Measurements from ENCODE around the gene ARPC5L.
"Not testable (repeated sequence)": the region's sequence is repeated elsewhere in the genome, so short reads cannot be mapped to it uniquely, and the experiment has no call there.

The ARPC5L gene

GRCh38 chr9:124861342-124862229 is at the start of gene ARPC5L, which contains the start of gene RPL35:
Gene ARPC5L (plus strand): TSS chr9:124862130. CDS start chr9:124869291, 7,161 bp downstream.
Gene RPL35 (minus strand): TSS chr9:124861957. CDS start chr9:124861912, 45 bp downstream.
- DNase-seq (ENCODE audit: low read depth), result peak; percentile 95

GRCh38 chr9:124812441-124812876 is 49.5 kb upstream of the ARPC5L start:
- DNase-seq (ENCODE audit: low read depth), result no peak

GRCh38 chr9:124813041-124813440 is 48.9 kb upstream of the ARPC5L start:
- DNase-seq (ENCODE audit: low read depth), result no peak

GRCh38 chr9:124813501-124814163 is 48.3 kb upstream of the ARPC5L start:
- DNase-seq (ENCODE audit: low read depth), result no peak

GRCh38 chr9:124814164-124814535 is 47.8 kb upstream of the ARPC5L start:
- DNase-seq (ENCODE audit: low read depth), result no peak

GRCh38 chr9:124815601-124816000 is 46.3 kb upstream of the ARPC5L start:
- DNase-seq (ENCODE audit: low read depth), result no peak

- no peak for DNase-seq (ENCODE audit: low read depth)
Observed at GRCh38 chr9:124818431-124819281, 43.3 kb upstream of the ARPC5L start.

GRCh38 chr9:124820698-124821623 is 41.0 kb upstream of the ARPC5L start:
- no peak for DNase-seq (ENCODE audit: low read depth)

- DNase-seq (ENCODE audit: low read depth), result no peak
Observed at GRCh38 chr9:124828489-124829333, 33.2 kb upstream of the ARPC5L start.

GRCh38 chr9:124829334-124829669 is 32.6 kb upstream of the ARPC5L start:
- no peak for DNase-seq (ENCODE audit: low read depth)

GRCh38 chr9:124830593-124830992 is 31.3 kb upstream of the ARPC5L start:
- no peak for DNase-seq (ENCODE audit: low read depth)

GRCh38 chr9:124831642-124832364 is 30.1 kb upstream of the ARPC5L start:
- DNase-seq (ENCODE audit: low read depth), result no peak

- DNase-seq (ENCODE audit: low read depth), result no peak
Observed at GRCh38 chr9:124834591-124834990, 27.3 kb upstream of the ARPC5L start.

- no peak for DNase-seq (ENCODE audit: low read depth)
Observed at GRCh38 chr9:124835026-124835557, 26.8 kb upstream of the ARPC5L start.

GRCh38 chr9:124838132-124838531 is 23.8 kb upstream of the ARPC5L start:
- DNase-seq (ENCODE audit: low read depth), result not testable (repeated sequence)

- not testable (repeated sequence) for DNase-seq (ENCODE audit: low read depth)
Observed at GRCh38 chr9:124838567-124839275, 23.2 kb upstream of the ARPC5L start.

GRCh38 chr9:124839612-124840299 is 22.2 kb upstream of the ARPC5L start:
- DNase-seq (ENCODE audit: low read depth), result no peak

GRCh38 chr9:124840300-124840833 is 21.6 kb upstream of the ARPC5L start:
- no peak for DNase-seq (ENCODE audit: low read depth)

Data from activated T-helper 9 cell treated with anti-CD3 and anti-CD28 coated beads, Interleukin-2, amount 50 U/mL, for 16 hours (primary cell).